T-cell (primary cell): ENCODE data around the gene LIPK. TPM values are rescaled to one million over a fixed set of nuclear protein-coding genes. Genes with fewer than 3 reads are reported as not detected.
A peak's percentile ranks its signal among the peaks of the same experiment; 100 is the strongest.
"Not testable (repeated sequence)": the region's sequence is repeated elsewhere in the genome, so short reads cannot be mapped to it uniquely, and the experiment has no call there.

Source experiments
- ATAC-seq, 4 experiments: fragments of 200-7000 bp in 3 of 4; fragments of 150-1000 bp in 1 of 4; cut with Tn5 transposase; replicated peaks in 1 of 4; 1 replicate in 3 of 4; 2 replicates in 1 of 4; pipeline ENCODE4 v1.10.0; 2021; ENCODE audit warnings: moderate library complexity in 3 of 4, mild to moderate bottlenecking in 2 of 4, moderate number of reproducible peaks in 1 of 4
- CTCF ChIA-PET, 2 donors: fragments of 300-600 bp; sonication (Branson Sonifier 250); formaldehyde crosslinking; loops; one replicate each; lab custom pipeline; 2022; ENCODE audit warnings: antibody characterized with exemption in 2 of 2; lab: Charles Lee
- POLR2A ChIA-PET, 2 donors: fragments of 300-600 bp; sonication (Branson Sonifier 250); formaldehyde crosslinking; loops; one replicate each; lab custom pipeline; 2022; ENCODE audit warnings: antibody characterized with exemption in 2 of 2; lab: Charles Lee
- DNase-seq, 35 experiments: peaks; one replicate each; pipeline versions ENCODE4 v3.0.0 to v3.0.0-alpha.2; 2013 to 2023
- H3K27ac ChIP-seq: one replicate; pipeline ENCODE4 v1.5.1; 2013; ENCODE audit warnings: low read length
- H3K27me3 ChIP-seq, 2 experiments: replicated peaks in 1 of 2; 1 replicate in 1 of 2; 2 replicates in 1 of 2; pipeline versions ENCODE4 v1.6.1 to v1.7.0; 2013; ENCODE audit warnings: low read length in 1 of 2, mixed read lengths in 1 of 2; ENCODE audit not compliant: control insufficient read depth in 2 of 2, insufficient read depth in 2 of 2; ENCODE audit errors: extremely low read depth in 1 of 2
- H3K36me3 ChIP-seq, 2 donors: 1 replicate in 1 of 2; 2 replicates in 1 of 2; pipeline versions ENCODE4 v1.6.1 to v1.7.0; 2013; ENCODE audit warnings: low read length in 1 of 2; ENCODE audit not compliant: control insufficient read depth in 2 of 2, insufficient read depth in 1 of 2; ENCODE audit errors: extremely low read depth in 1 of 2
- H3K4me1 ChIP-seq, 2 experiments: 1 replicate in 1 of 2; 2 replicates in 1 of 2; pipeline versions ENCODE4 v1.6.1 to v1.7.0; 2013; ENCODE audit warnings: low read length in 2 of 2, mixed read lengths in 1 of 2; ENCODE audit not compliant: insufficient read depth in 2 of 2, control insufficient read depth in 1 of 2; ENCODE audit errors: extremely low read depth in 1 of 2
- H3K4me3 ChIP-seq, 2 donors: 1 replicate in 1 of 2; 2 replicates in 1 of 2; pipeline versions ENCODE4 v1.5.1 to v1.7.0; 2013; ENCODE audit warnings: mild to moderate bottlenecking in 2 of 2, low read length in 1 of 2, moderate library complexity in 1 of 2; ENCODE audit not compliant: control insufficient read depth in 1 of 2; ENCODE audit errors: extremely low read depth in 1 of 2
- H3K9me3 ChIP-seq: 2 replicates; pipeline ENCODE4 v1.7.0; 2013
- H3K27ac Mint-ChIP-seq, 2 donors: one replicate each; pipeline ENCODE4 v1.8.0; 2020 to 2021; ENCODE audit warnings: mild to moderate bottlenecking in 2 of 2, mixed read lengths in 2 of 2
- H3K27me3 Mint-ChIP-seq, 2 donors: one replicate each; pipeline ENCODE4 v1.8.0; 2021 to 2022; ENCODE audit warnings: mixed read lengths in 2 of 2
- H3K36me3 Mint-ChIP-seq: one replicate; pipeline ENCODE4 v1.8.0; 2021; ENCODE audit warnings: mixed read lengths
- H3K4me1 Mint-ChIP-seq, 3 donors: one replicate each; pipeline ENCODE4 v1.8.0; 2020 to 2022; ENCODE audit warnings: mixed read lengths in 3 of 3, mild to moderate bottlenecking in 1 of 3
- H3K4me3 Mint-ChIP-seq, 3 donors: one replicate each; pipeline ENCODE4 v1.8.0; 2020 to 2022; ENCODE audit warnings: mild to moderate bottlenecking in 3 of 3, mixed read lengths in 3 of 3, moderate library complexity in 3 of 3
- H3K9me3 Mint-ChIP-seq, 3 donors: one replicate each; pipeline ENCODE4 v1.8.0; 2020 to 2022; ENCODE audit warnings: mixed read lengths in 3 of 3
- WGBS: methylation state at CpG from one replicate; pipeline ENCODE4 v1.1.5; 2013; ENCODE audit warnings: missing lambda C conversion rate; ENCODE audit not compliant: insufficient coverage; 5-methylcytosine and 5-hydroxymethylcytosine counted together
- total RNA-seq, 35 experiments: library from RNA in 6 of 35; stranded (reverse) in 6 of 35; fragments of 120-200 nt in 1 of 35; gene quantifications; one replicate each; pipeline versions ENCODE4 v1.2.1 to v1.2.4 and lab custom pipeline; 2013 to 2026

LIPK gene
- total RNA-seq, 5 donors from 2014 or later (not counting 1 experiment from before 2014, with no cell fraction given): not detected

GRCh38 chr10:88663153-88663552 lies 42.9 kb upstream of the LIPK start:
- H3K27ac ChIP-seq, H3K27me3 Mint-ChIP-seq, CTCF ChIA-PET, ATAC-seq, H3K4me3 Mint-ChIP-seq, H3K27me3 ChIP-seq, H3K4me1 ChIP-seq, POLR2A ChIA-PET, H3K36me3 ChIP-seq, H3K9me3 Mint-ChIP-seq, DNase-seq, H3K27ac Mint-ChIP-seq, H3K9me3 ChIP-seq, H3K4me3 ChIP-seq, H3K36me3 Mint-ChIP-seq, H3K4me1 Mint-ChIP-seq: not testable (repeated sequence)
- WGBS: 100% methylated on average over 2 of the region's 2 CpGs

DNA sequence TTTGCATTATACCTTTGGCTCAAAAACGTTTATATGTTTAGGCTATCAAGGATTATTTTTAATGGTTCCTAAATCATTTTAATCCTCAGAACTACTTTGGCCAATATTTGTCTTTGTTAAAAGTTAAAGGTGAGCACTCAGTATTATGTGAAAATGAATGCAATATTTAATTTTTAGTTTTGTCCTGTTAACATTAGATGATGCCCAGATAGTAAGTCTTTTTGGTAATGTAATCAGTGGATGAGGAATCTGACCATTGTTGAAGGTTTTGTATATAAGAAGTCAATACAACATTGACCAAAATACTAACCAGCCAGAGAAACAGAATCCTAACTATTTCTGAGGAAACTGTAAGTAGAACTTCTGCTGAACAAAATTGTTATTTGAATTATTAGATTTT lies 41.9 kb upstream of the LIPK start, which contains the start of gene LIPF:
TSS of gene LIPF (plus strand) at position 301 of the 400 bp plus-strand sequence. CDS start 2,856 bp downstream, outside the sequence.
- POLR2A ChIA-PET: no interaction called here

GRCh38 chr10:88668465-88668864 lies 37.6 kb upstream of the LIPK start:
- no peak overlapping the region for H3K27ac ChIP-seq
- Mint-ChIP-seq H3K4me3 (no peak overlapping the region), H3K27ac (no peak overlapping the region), H3K4me1 (peaks cover 0 to 4% (median 0%) of the 10 kb centered on the region in 3 donors), H3K36me3 (no peaks in the 10 kb centered on the region), H3K27me3 (peaks cover 0 to 2% of the 10 kb centered on the region in 2 donors), H3K9me3 (no peaks in the 10 kb centered on the region)
- DNase-seq: no peak
- CTCF ChIA-PET: no interaction called here
- no peak overlapping the region for H3K4me3 ChIP-seq
- H3K27me3 ChIP-seq: no peaks in the 10 kb centered on the region
- POLR2A ChIA-PET: interaction anchor here in 1 of 2 donors (0.6 kb wide), 1 partner anchor 277 kb away, joined by 3 read pairs; no protein-coding TSS in a partner anchor
- no peak for ATAC-seq
- WGBS: 100% methylated on average over 1 of the region's 1 CpG
- no peaks in the 10 kb centered on the region for H3K9me3 ChIP-seq
- no peaks in the 10 kb centered on the region for H3K36me3 ChIP-seq
- H3K4me1 ChIP-seq: no peaks in the 10 kb centered on the region

More for the DNA sequence above, 41.9 kb upstream of the LIPK start, which contains the start of gene LIPF:
- DNase-seq: no peak
- Mint-ChIP-seq H3K27ac (no peak within 1 kb of the TSS), H3K4me1 (no peaks in the 10 kb centered on the region), H3K9me3 (peaks cover 0 to 3% (median 0%) of the 10 kb centered on the region in 3 donors), H3K36me3 (no peaks in the 10 kb centered on the region), H3K4me3 (no peak within 1 kb of the TSS), H3K27me3 (peaks cover 4% of the 10 kb centered on the region in 2 donors)
- CTCF ChIA-PET: no interaction called here
- no peaks in the 10 kb centered on the region for H3K4me1 ChIP-seq
- H3K9me3 ChIP-seq: no peaks in the 10 kb centered on the region
- no peak within 1 kb of the TSS for H3K27ac ChIP-seq
- H3K27me3 ChIP-seq: no peaks in the 10 kb centered on the region
- no peak within 1 kb of the TSS for H3K4me3 ChIP-seq
- no peaks in the 10 kb centered on the region for H3K36me3 ChIP-seq
- WGBS: no CpG with 5 or more reads among the region's 1 CpG
- ATAC-seq: no peak

DNA sequence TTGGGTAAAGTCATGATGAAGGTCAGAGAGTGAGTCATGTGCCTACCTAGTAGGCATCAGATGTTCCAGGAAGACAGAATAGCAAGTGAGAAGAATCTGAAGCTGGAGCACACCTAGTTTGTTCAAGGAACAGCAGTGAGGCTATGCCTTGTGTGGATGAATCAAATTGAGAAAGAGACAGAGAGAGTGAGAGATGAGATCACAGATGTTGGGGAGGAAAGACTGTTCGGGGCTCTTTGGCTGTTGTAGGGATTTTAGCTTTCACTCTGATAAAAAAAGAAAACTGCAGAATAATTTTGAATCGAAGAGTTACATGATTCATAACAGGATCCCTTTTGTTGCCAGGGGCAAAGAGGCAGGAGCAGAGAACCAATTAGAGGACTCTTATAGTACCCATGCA lies 35.6 kb upstream of the LIPK start:
- ChIA-PET POLR2A (no interaction called here), CTCF (interaction anchor here in 1 of 2 donors (0.6 kb wide), 1 partner anchor 9 kb away, joined by 3 read pairs; no protein-coding TSS in a partner anchor)

GRCh38 chr10:88672041-88672440 lies 34.0 kb upstream of the LIPK start:
- no peaks in the 10 kb centered on the region for H3K4me1 ChIP-seq

More for the DNA sequence above, 35.6 kb upstream of the LIPK start:
- 20% methylated on average over 1 of the region's 2 CpGs for WGBS
- no peak overlapping the region for H3K4me3 ChIP-seq
- H3K36me3 ChIP-seq: no peaks in the 10 kb centered on the region
- DNase-seq (no peak), ATAC-seq (no peak)
- no peaks in the 10 kb centered on the region for H3K36me3 Mint-ChIP-seq
- peaks cover 0 to 4% (median 0%) of the 10 kb centered on the region in 3 donors for H3K4me1 Mint-ChIP-seq
- no peaks in the 10 kb centered on the region for H3K27me3 ChIP-seq
- no peaks in the 10 kb centered on the region for H3K9me3 Mint-ChIP-seq
- H3K27me3 Mint-ChIP-seq: peaks cover 2 to 4% of the 10 kb centered on the region in 2 donors
- H3K4me3 Mint-ChIP-seq: no peak overlapping the region
- no peak overlapping the region for H3K27ac ChIP-seq
- peak overlapping the region in 1 of 2 donors; percentile 2 for H3K27ac Mint-ChIP-seq
- no peaks in the 10 kb centered on the region for H3K4me1 ChIP-seq
- no peaks in the 10 kb centered on the region for H3K9me3 ChIP-seq

GRCh38 chr10:88676283-88677060 lies 29.6 kb upstream of the LIPK start:
- POLR2A ChIA-PET: no interaction called here

More at GRCh38 chr10:88672041-88672440, 34.0 kb upstream of the LIPK start:
- H3K4me3 ChIP-seq: no peak overlapping the region
- H3K4me3 Mint-ChIP-seq: no peak overlapping the region
- WGBS: no CpG with 5 or more reads among the region's 2 CpGs
- no peaks in the 10 kb centered on the region for H3K9me3 Mint-ChIP-seq
- H3K27me3 ChIP-seq: no peaks in the 10 kb centered on the region
- H3K27me3 Mint-ChIP-seq: peaks cover 2 to 4% of the 10 kb centered on the region in 2 donors
- DNase-seq (no peak), ATAC-seq (no peak)
- no peaks in the 10 kb centered on the region for H3K36me3 ChIP-seq
- ChIA-PET POLR2A (no interaction called here), CTCF (interaction anchor here in 1 of 2 donors (0.7 kb wide), 1 partner anchor 91 kb away, joined by 4 read pairs; no protein-coding TSS in a partner anchor)
- H3K36me3 Mint-ChIP-seq: no peaks in the 10 kb centered on the region
- H3K4me1 Mint-ChIP-seq: peaks cover 0 to 4% (median 0%) of the 10 kb centered on the region in 3 donors
- H3K27ac ChIP-seq: no peak overlapping the region
- H3K9me3 ChIP-seq: no peaks in the 10 kb centered on the region
- H3K27ac Mint-ChIP-seq: no peak overlapping the region

More at GRCh38 chr10:88676283-88677060, 29.6 kb upstream of the LIPK start:
- DNase-seq: no peak
- Histone ChIP-seq H3K36me3 (no peaks in the 10 kb centered on the region), H3K9me3 (no peaks in the 10 kb centered on the region), H3K27ac (no peak overlapping the region), H3K4me1 (no peaks in the 10 kb centered on the region), H3K4me3 (no peak overlapping the region), H3K27me3 (no peaks in the 10 kb centered on the region)
- no peak for ATAC-seq
- CTCF ChIA-PET: interaction anchor here in 1 of 2 donors (0.9 kb wide), 1 partner anchor 169 kb away, joined by 3 read pairs; no protein-coding TSS in a partner anchor
- WGBS: no CpG with 5 or more reads among the region's 4 CpGs
- Mint-ChIP-seq H3K27me3 (peaks cover 0 to 4% of the 10 kb centered on the region in 2 donors), H3K4me3 (no peak overlapping the region), H3K4me1 (no peaks in the 10 kb centered on the region), H3K27ac (no peak overlapping the region), H3K9me3 (no peaks in the 10 kb centered on the region), H3K36me3 (no peaks in the 10 kb centered on the region)
